ENCODE measurements around the gene CRYBG1.

Gene CRYBG1

GRCh38 chr6:106458021-106458986, 97.8 kb downstream of the CRYBG1 start:
- DNase-seq (ENCODE audit: low read depth): no peak

GRCh38 chr6:106460481-106460880, 100.0 kb downstream of the CRYBG1 start:
- DNase-seq (ENCODE audit: low read depth): no peak

- DNase-seq (ENCODE audit: low read depth): no peak
These were observed 100.6 kb downstream of the CRYBG1 start for GRCh38 chr6:106461084-106461483.

- DNase-seq (ENCODE audit: low read depth): no peak
These were observed 102.5 kb downstream of the CRYBG1 start for GRCh38 chr6:106462923-106463557.

GRCh38 chr6:106466211-106466610, 105.7 kb downstream of the CRYBG1 start:
- DNase-seq (ENCODE audit: low read depth): no peak

- no peak for DNase-seq (ENCODE audit: low read depth)
These were observed 108.4 kb downstream of the CRYBG1 start for GRCh38 chr6:106468935-106469334.

GRCh38 chr6:106469882-106470281, 109.4 kb downstream of the CRYBG1 start:
- no peak for DNase-seq (ENCODE audit: low read depth)

GRCh38 chr6:106470316-106470715, 109.8 kb downstream of the CRYBG1 start:
- DNase-seq (ENCODE audit: low read depth): no peak

- DNase-seq (ENCODE audit: low read depth): no peak
These were observed 110.3 kb downstream of the CRYBG1 start for GRCh38 chr6:106470811-106471210.

- DNase-seq (ENCODE audit: low read depth): peak; percentile 12
These were observed 113.3 kb downstream of the CRYBG1 start for GRCh38 chr6:106473812-106474211.

- DNase-seq (ENCODE audit: low read depth): no peak
These were observed 113.9 kb downstream of the CRYBG1 start for GRCh38 chr6:106474466-106474865.

GRCh38 chr6:106475284-106475683, 114.8 kb downstream of the CRYBG1 start:
- DNase-seq (ENCODE audit: low read depth): no peak

- no peak for DNase-seq (ENCODE audit: low read depth)
These were observed 116.0 kb downstream of the CRYBG1 start for GRCh38 chr6:106476331-106477105.

- no peak for DNase-seq (ENCODE audit: low read depth)
These were observed 116.6 kb downstream of the CRYBG1 start for GRCh38 chr6:106477146-106477545.

- no peak for DNase-seq (ENCODE audit: low read depth)
These were observed 117.3 kb downstream of the CRYBG1 start for GRCh38 chr6:106477790-106478189.

- no peak for DNase-seq (ENCODE audit: low read depth)
These were observed 125.7 kb downstream of the CRYBG1 start for GRCh38 chr6:106486236-106486635.

GRCh38 chr6:106488494-106489370, 128.2 kb downstream of the CRYBG1 start:
- no peak for DNase-seq (ENCODE audit: low read depth)

GRCh38 chr6:106490030-106490429, 129.5 kb downstream of the CRYBG1 start:
- no peak for DNase-seq (ENCODE audit: low read depth)

GRCh38 chr6:106490436-106490835, 129.9 kb downstream of the CRYBG1 start:
- no peak for DNase-seq (ENCODE audit: low read depth)

- DNase-seq (ENCODE audit: low read depth): no peak
These were observed 130.5 kb downstream of the CRYBG1 start for GRCh38 chr6:106490974-106491373.

- DNase-seq (ENCODE audit: low read depth): no peak
These were observed 134.5 kb downstream of the CRYBG1 start for GRCh38 chr6:106495014-106495413.

All from GM04504 (cell line).